ACC112 (cell line): ENCODE measurements around the gene SCGN.

ENCODE experiments used
- H2AFZ ChIP-seq: fragments of 200-600 bp; sonication (generic); one replicate; pipeline ENCODE4 v1.6.0; 2017; ENCODE audit warnings: antibody characterized with exemption, low read length; ENCODE audit not compliant: unreplicated experiment
- H3K27ac ChIP-seq: fragments of 200-600 bp; sonication (generic); 2 replicates; pipeline ENCODE4 v1.5.1; 2014; ENCODE audit warnings: low read depth, mild to moderate bottlenecking, antibody characterized with exemption, low read length, moderate library complexity
- H3K27me3 ChIP-seq: fragments of 200-600 bp; sonication (generic); 2 replicates; pipeline ENCODE4 v1.6.1; 2014; ENCODE audit warnings: mild to moderate bottlenecking, antibody characterized with exemption, low read length, moderate library complexity, mixed read lengths; ENCODE audit not compliant: insufficient read depth
- H3K36me3 ChIP-seq: fragments of 200-600 bp; sonication (generic); 2 replicates; pipeline ENCODE4 v1.6.1; 2016; ENCODE audit warnings: mild to moderate bottlenecking, antibody characterized with exemption, low read length, moderate library complexity, mixed read lengths; ENCODE audit not compliant: insufficient read depth
- H3K4me1 ChIP-seq: fragments of 200-600 bp; sonication (generic); one replicate; pipeline ENCODE4 v1.6.1; 2016; ENCODE audit warnings: low read length, mixed read lengths; ENCODE audit not compliant: insufficient read depth, unreplicated experiment, control insufficient read depth
- H3K4me3 ChIP-seq: fragments of 200-600 bp; sonication (generic); 2 replicates; pipeline ENCODE4 v1.5.1; 2014; ENCODE audit warnings: mild to moderate bottlenecking, low read depth, low read length
- H3K79me2 ChIP-seq: fragments of 200-600 bp; sonication (generic); one replicate; pipeline ENCODE4 v1.6.0; 2016; ENCODE audit warnings: low read length; ENCODE audit not compliant: control insufficient read depth, unreplicated experiment, insufficient read depth

The SCGN gene

DNA sequence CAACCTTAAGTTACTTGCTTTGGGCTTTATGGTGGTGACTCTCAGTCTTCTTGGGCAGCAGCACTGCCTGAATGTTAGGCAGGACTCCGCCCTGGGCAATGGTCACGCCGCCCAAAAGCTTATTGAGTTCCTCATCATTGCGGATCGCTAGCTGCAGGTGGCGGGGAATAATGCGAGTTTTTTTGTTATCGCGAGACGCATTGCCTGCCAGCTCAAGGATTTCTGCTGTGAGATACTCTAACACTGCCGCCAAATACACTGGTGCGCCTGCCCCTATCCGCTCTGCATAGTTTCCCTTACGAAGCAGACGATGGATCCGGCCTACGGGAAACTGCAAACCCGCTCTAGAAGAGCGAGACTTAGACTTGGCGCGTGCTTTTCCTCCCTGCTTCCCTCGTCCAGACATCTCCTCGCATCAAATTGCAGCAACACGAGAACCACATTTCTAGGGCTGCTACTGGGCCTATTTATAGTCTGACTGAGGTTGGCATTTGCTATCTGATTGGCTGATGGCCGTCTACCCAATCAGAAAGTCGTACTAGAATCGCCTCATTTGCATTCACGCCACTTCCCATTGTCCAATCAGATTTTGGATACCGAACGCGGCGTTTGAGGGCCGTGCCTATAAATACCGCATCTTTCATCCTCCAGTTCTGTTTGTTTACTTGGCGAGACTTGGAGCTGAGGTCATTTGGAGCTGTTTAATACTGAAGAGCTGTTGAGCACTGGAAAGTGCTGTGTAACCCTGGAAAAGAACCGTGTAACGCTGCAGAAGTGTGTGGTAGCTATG lies 74.3 kb downstream of the SCGN start:
- Histone ChIP-seq H3K27me3 (peaks cover 25% of the 10 kb centered on the region), H3K79me2 (no peaks in the 10 kb centered on the region), H3K36me3 (no peaks in the 10 kb centered on the region), H3K4me1 (no peaks in the 10 kb centered on the region), H3K27ac (no peak overlapping the region), H3K4me3 (no peak overlapping the region), H2AFZ (no peak overlapping the region)

GRCh38 chr6:25727028-25727427 lies 75.0 kb downstream of the SCGN start:
- no peaks in the 10 kb centered on the region for H3K36me3 ChIP-seq

DNA sequence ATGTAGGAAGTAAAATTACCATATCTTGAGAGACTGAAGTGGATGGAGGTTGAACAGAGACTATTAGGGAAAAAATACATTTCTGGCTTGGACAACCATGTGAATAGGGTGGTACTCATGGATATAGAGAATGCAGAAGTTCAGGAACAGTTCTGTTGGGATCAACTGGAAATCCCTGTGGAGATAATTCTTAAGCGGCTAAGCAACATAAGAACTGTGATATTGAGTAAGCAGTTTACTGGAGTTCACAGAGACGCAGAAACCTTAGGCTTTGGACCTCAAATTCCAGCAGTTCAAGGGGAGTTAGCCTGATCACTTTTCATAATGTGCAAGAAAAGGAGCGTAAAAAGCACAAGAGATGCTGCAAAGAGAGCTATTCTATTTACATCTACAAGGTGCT lies 78.9 kb downstream of the SCGN start:
- H3K4me3 ChIP-seq, result no peak overlapping the region
- H3K79me2 ChIP-seq, result no peaks in the 10 kb centered on the region
- no peak overlapping the region for H3K27ac ChIP-seq
- H3K36me3 ChIP-seq, result no peaks in the 10 kb centered on the region
- no peaks in the 10 kb centered on the region for H3K4me1 ChIP-seq
- peaks cover 68% of the 10 kb centered on the region for H3K27me3 ChIP-seq
- no peak overlapping the region for H2AFZ ChIP-seq

More at GRCh38 chr6:25727028-25727427, 75.0 kb downstream of the SCGN start:
- H3K4me3 ChIP-seq, result no peak overlapping the region
- no peak overlapping the region for H2AFZ ChIP-seq
- H3K27ac ChIP-seq, result no peak overlapping the region
- H3K27me3 ChIP-seq, result peaks cover 32% of the 10 kb centered on the region
- H3K79me2 ChIP-seq, result no peaks in the 10 kb centered on the region
- no peaks in the 10 kb centered on the region for H3K4me1 ChIP-seq

DNA sequence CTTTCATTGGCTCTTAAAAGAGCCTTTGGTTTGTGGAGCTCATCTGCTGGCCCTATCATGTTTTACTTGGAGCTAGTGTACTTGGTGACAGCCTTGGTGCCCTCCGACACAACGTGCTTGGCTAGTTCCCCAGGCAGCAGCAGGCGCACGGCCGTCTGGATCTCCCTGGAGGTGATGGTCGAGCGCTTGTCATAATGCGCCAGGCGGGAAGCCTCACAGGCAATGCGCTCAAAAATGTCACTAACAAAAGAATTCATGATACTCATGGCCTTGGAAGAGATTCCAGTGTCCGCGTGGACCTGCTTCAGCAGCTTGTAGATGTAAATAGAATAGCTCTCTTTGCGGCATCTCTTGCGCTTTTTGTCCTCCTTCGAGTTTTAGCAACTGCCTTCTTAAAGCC lies 79.7 kb downstream of the SCGN start:
- Histone ChIP-seq H3K27me3 (peaks cover 75% of the 10 kb centered on the region), H3K36me3 (no peaks in the 10 kb centered on the region), H2AFZ (no peak overlapping the region), H3K79me2 (no peaks in the 10 kb centered on the region), H3K4me1 (no peaks in the 10 kb centered on the region), H3K4me3 (no peak overlapping the region), H3K27ac (no peak overlapping the region)

DNA sequence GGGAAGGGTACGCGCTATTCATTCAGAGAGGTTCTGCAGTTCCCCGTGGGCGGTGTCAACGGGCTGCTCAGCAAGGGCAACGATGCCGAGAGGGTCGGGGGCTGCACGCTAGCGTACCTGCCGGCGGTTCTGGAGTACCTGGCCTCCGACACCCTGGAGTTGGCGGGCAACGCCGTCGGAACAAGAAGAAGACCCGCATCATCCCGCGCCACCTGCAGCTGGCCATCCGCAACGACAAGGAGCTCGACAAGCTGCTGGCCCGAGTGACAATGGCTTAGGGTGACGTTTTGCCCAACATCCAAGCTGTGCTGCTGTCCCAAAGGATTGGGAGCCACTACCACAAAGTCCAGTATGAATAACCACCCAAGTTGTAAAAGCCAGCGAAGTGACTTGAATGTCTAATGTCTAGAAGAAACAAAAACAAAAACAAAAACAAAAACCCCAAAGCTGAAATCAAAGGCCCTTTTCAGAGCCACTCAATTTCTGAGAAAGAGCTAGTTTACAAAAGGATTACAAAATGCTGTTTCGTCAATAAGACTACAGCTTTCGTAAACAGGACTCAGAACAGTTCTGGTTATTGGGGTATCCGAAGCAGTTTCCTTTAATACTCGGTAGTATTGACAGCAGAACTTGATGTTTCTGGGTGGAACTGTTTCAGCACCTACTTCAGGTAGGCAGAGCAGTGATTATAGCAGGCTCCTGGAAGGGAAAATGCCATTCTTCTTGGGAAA lies 80.6 kb downstream of the SCGN start:
- Histone ChIP-seq H3K36me3 (no peaks in the 10 kb centered on the region), H3K79me2 (no peaks in the 10 kb centered on the region), H3K4me3 (no peak overlapping the region), H3K27ac (no peak overlapping the region), H3K4me1 (no peaks in the 10 kb centered on the region), H3K27me3 (peaks cover 84% of the 10 kb centered on the region), H2AFZ (no peak overlapping the region)

- H3K36me3 ChIP-seq, result no peaks in the 10 kb centered on the region
- no peak overlapping the region for H2AFZ ChIP-seq
- H3K4me1 ChIP-seq, result no peaks in the 10 kb centered on the region
- peaks cover 82% of the 10 kb centered on the region for H3K27me3 ChIP-seq
- no peak overlapping the region for H3K27ac ChIP-seq
- H3K4me3 ChIP-seq, result no peak overlapping the region
- no peaks in the 10 kb centered on the region for H3K79me2 ChIP-seq
These were observed 83.2 kb downstream of the SCGN start for GRCh38 chr6:25735261-25735660.

DNA sequence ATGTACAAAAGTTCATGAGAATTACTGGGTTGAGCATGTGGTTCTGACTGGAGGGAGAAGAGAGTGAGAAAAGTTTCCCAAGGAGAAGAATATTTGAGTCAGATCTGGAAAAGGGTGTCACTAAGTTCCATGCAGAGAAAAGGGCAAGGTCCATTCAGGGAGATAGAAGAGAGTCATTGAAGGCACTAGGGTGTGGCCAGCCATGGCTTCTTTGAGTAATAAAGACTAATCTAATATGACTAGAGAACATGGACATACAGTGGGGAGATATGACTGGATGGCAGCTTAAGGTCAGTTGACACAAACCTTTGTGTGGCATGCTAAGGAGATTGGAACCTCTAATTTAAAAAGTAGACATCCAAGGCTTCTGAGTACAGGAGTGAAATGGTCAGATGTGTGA lies 91.9 kb downstream of the SCGN start:
- Histone ChIP-seq H3K79me2 (no peaks in the 10 kb centered on the region), H3K27ac (no peak overlapping the region), H3K27me3 (peaks cover 18% of the 10 kb centered on the region), H3K4me1 (no peaks in the 10 kb centered on the region), H2AFZ (no peak overlapping the region), H3K36me3 (no peaks in the 10 kb centered on the region), H3K4me3 (no peak overlapping the region)

DNA sequence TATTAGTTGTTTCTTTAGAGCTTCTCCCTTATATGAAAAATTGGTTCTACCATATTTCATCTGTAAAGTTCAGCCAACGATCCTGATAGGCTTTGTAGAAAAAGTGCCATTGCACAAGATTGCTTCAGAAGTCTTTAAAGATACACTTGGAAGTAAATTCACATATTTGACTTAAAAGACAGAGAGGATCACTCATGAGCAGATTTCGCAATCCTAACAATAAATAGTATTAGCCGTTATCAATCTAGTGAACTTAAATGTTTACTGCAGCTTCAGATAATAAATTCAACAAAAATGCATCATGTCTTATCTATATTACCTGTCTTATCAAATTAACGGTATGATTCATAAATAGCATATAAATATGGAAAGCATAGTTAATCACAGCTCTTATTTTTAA lies 93.8 kb downstream of the SCGN start:
- H3K79me2 ChIP-seq, result no peaks in the 10 kb centered on the region
- H3K27ac ChIP-seq, result no peak overlapping the region
- no peaks in the 10 kb centered on the region for H3K4me1 ChIP-seq
- no peak overlapping the region for H3K4me3 ChIP-seq
- H3K27me3 ChIP-seq, result peaks cover 15% of the 10 kb centered on the region
- no peak overlapping the region for H2AFZ ChIP-seq
- no peaks in the 10 kb centered on the region for H3K36me3 ChIP-seq

DNA sequence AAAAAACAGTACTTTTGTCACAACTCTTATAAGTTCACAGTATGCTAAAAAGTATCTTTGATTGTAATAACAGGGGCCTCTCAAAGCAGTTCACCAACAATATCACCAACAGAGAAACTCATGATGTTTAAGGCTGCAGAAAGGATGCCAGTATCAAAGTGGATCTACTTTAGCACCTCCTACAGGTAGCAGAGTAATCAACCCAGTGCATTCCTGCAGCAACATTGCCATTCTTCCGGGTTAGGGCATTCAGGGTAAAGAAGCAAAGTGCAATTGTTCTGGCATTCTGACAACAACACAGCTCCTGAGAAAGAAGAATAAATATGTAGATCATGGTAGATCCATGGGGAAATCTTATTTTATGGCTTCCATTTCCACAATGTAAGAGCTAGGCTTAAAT lies 95.0 kb downstream of the SCGN start:
- H3K27ac ChIP-seq, result no peak overlapping the region
- H3K27me3 ChIP-seq, result peaks cover 15% of the 10 kb centered on the region
- no peaks in the 10 kb centered on the region for H3K4me1 ChIP-seq
- H3K36me3 ChIP-seq, result no peaks in the 10 kb centered on the region
- no peak overlapping the region for H2AFZ ChIP-seq
- no peak overlapping the region for H3K4me3 ChIP-seq
- H3K79me2 ChIP-seq, result no peaks in the 10 kb centered on the region

- no peaks in the 10 kb centered on the region for H3K36me3 ChIP-seq
- H3K4me3 ChIP-seq, result no peak overlapping the region
- peaks cover 15% of the 10 kb centered on the region for H3K27me3 ChIP-seq
- H3K79me2 ChIP-seq, result no peaks in the 10 kb centered on the region
- no peaks in the 10 kb centered on the region for H3K4me1 ChIP-seq
- no peak overlapping the region for H2AFZ ChIP-seq
- no peak overlapping the region for H3K27ac ChIP-seq
These were observed 95.5 kb downstream of the SCGN start for GRCh38 chr6:25747477-25747876.

GRCh38 chr6:25748049-25748448 lies 96.0 kb downstream of the SCGN start:
- no peaks in the 10 kb centered on the region for H3K36me3 ChIP-seq
- H2AFZ ChIP-seq, result no peak overlapping the region
- H3K4me1 ChIP-seq, result no peaks in the 10 kb centered on the region
- H3K79me2 ChIP-seq, result no peaks in the 10 kb centered on the region
- no peak overlapping the region for H3K27ac ChIP-seq
- no peak overlapping the region for H3K4me3 ChIP-seq
- peaks cover 15% of the 10 kb centered on the region for H3K27me3 ChIP-seq
